Ectodermal cell (in vitro differentiated cells): Measurements from ENCODE around the gene CCDC50.

ENCODE experiments used
- H3K27ac ChIP-seq: 2 replicates; pipeline ENCODE4 v1.7.0; 2013; ENCODE audit warnings: mild to moderate bottlenecking, low read depth, low read length; ENCODE audit not compliant: insufficient read depth, poor library complexity, severe bottlenecking
- H3K27me3 ChIP-seq: 2 replicates; pipeline ENCODE4 v1.7.0; 2013; ENCODE audit warnings: mild to moderate bottlenecking, low read length; ENCODE audit not compliant: insufficient read depth, control insufficient read depth, poor library complexity, severe bottlenecking
- H3K36me3 ChIP-seq: one replicate; pipeline ENCODE4 v1.7.0; 2013; ENCODE audit warnings: low read length; ENCODE audit not compliant: control insufficient read depth, insufficient read depth
- H3K4me1 ChIP-seq: one replicate; pipeline ENCODE4 v1.7.0; 2013; ENCODE audit warnings: low read length; ENCODE audit not compliant: control insufficient read depth, insufficient read depth
- H3K4me3 ChIP-seq: 2 replicates; pipeline ENCODE4 v1.7.0; 2013; ENCODE audit warnings: low read depth, low read length, control low read depth; ENCODE audit not compliant: insufficient read depth
- H3K9me3 ChIP-seq: 2 replicates; pipeline ENCODE4 v1.7.0; 2013; ENCODE audit warnings: mild to moderate bottlenecking, low read length, moderate library complexity; ENCODE audit not compliant: control insufficient read depth
- WGBS, 2 experiments: methylation state at CpG; one replicate each; pipeline ENCODE4 v1.1.7; 2013; ENCODE audit warnings: missing lambda C conversion rate in 2 of 2; 5-methylcytosine and 5-hydroxymethylcytosine counted together

CCDC50 gene

DNA sequence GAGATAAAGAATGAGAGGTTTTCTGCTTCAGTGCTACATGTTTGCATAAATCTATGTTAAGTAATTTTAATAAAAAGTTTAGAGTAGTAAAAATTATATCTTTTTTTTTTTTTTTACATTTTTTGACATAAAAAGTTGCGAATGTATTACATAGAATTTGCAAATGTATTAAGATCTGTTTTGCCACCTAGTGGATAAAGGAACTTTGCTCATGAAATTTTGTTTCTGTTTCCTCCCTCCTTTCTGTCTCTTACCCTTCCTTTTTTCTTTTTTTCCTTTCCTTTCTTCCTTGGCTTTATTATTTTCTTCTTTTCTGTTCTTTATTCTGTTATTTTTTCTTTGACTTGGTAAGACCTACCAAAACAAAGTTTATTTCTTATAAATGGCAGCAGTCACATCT, 59.6 kb downstream of the CCDC50 start:
- H3K27me3 ChIP-seq: no peaks in the 10 kb centered on the region
- WGBS, 2 experiments: no CpG with 5 or more reads among the region's 1 CpG
- H3K4me1 ChIP-seq: no peaks in the 10 kb centered on the region
- no peaks in the 10 kb centered on the region for H3K9me3 ChIP-seq
- H3K4me3 ChIP-seq: no peak overlapping the region
- H3K36me3 ChIP-seq: no peaks in the 10 kb centered on the region
- no peak overlapping the region for H3K27ac ChIP-seq

DNA sequence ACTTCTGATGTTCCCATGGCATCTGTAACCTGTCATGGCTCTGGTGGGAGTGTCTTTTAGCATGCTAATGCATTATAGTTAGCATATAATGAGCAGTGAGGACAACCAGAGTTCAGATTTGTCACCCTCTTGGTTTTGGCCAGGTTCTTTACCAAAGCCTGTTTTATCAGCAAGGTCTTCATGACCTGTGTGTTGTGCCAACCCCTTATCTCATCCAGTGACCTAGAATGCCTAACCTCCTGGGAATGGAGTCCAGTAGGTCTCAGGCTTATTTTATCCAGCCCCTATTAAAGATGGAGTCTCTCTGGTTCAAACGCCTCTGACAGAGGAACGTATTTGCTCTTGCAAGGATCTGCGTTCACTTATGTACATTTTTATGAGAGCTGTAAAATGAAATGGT, 61.4 kb downstream of the CCDC50 start:
- no peaks in the 10 kb centered on the region for H3K4me1 ChIP-seq
- no peaks in the 10 kb centered on the region for H3K27me3 ChIP-seq
- no peaks in the 10 kb centered on the region for H3K9me3 ChIP-seq
- WGBS, 2 experiments: 94 to 95% methylated on average over 3 of the region's 3 CpGs
- H3K27ac ChIP-seq: no peak overlapping the region
- no peaks in the 10 kb centered on the region for H3K36me3 ChIP-seq
- no peak overlapping the region for H3K4me3 ChIP-seq

DNA sequence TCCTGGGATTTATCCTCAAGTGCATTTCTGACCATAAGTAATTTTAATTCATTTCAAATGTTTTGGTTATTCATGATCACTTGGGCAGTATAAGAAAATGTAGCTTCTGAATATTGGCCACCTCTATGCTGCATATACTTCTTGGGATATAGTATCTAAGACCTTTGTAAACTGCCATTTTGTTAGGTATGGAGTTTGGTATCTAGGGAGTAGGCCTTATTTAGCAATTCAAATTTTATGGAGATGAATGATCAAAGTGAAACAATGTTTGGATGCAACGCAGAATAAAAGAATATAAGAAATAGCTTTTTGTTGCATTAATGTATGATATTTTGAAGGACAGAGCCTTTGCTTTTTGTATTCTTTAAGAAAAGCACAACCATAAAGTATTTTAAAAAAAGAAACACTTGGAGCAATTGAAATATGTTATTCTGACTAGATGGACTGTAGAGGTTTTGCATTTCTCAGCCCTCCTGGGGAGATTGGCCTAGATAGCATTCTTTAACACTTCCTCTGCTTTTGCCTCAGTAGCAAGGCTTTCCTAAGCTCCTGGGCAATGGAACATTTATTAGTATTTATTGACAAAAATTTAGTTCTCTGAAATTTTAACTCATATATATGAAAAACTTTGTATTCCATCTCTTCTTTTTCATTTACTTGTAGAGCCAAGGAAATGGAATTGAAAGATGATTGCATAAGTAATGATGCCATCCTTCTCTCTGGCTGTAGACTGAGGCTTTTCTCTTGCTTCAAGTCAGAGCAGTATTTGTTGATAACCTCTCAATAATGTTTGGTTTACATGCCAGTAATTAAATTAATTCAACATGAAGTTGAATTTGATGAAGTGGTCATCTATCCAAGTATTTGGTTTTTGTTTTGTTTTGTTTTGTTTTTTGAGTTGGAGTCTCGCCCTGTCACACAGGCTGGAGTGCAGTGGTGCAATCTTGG, 62.9 kb downstream of the CCDC50 start:
- Histone ChIP-seq H3K27me3 (no peaks in the 10 kb centered on the region), H3K4me1 (no peaks in the 10 kb centered on the region), H3K9me3 (no peaks in the 10 kb centered on the region), H3K4me3 (no peak overlapping the region), H3K27ac (no peak overlapping the region), H3K36me3 (no peaks in the 10 kb centered on the region)
- WGBS, 2 experiments: 83 to 89% methylated on average over 2 of the region's 2 CpGs

DNA sequence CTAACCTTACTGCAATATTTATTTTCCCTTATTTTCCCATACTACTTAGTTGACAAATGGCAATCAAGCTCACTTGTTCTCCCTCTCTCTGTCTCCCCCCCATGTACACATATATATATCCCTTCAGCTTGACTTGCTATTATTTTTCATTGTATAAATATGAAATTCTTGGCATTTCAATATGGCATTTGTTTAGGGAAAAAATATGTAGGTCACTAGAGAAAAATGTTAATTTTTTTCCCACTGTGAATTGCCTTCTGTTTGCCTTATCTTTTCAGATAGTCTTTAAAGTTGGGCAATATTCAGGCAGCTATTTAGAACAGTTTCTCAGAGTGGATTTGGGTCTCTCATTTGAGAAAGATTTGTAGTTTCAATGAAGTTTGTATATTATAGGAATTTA, 64.0 kb downstream of the CCDC50 start:
- H3K4me1 ChIP-seq: no peaks in the 10 kb centered on the region
- no peaks in the 10 kb centered on the region for H3K36me3 ChIP-seq
- no peaks in the 10 kb centered on the region for H3K27me3 ChIP-seq
- no peak overlapping the region for H3K4me3 ChIP-seq
- H3K9me3 ChIP-seq: no peaks in the 10 kb centered on the region
- no peak overlapping the region for H3K27ac ChIP-seq

DNA sequence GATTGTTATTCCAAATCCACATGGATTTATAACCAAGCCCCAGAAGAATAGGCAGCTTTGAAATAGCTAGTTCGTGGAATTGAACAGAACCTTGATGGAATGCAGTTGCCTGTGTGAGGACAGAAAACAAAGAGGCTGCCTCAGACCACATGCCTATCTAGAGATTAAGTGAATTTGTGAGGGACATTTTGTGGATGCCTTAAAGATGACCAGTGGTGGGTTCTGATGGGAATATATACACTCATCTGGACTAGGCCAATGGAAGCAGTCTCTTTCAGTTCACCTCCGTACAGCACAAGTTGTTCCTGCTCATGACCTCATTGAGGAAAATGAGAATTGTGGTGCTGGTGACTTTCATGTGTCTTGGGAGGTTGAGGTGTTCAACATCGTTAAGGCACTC, 68.6 kb downstream of the CCDC50 start:
- Histone ChIP-seq H3K27me3 (no peaks in the 10 kb centered on the region), H3K9me3 (no peaks in the 10 kb centered on the region), H3K4me3 (no peak overlapping the region), H3K27ac (no peak overlapping the region), H3K36me3 (no peaks in the 10 kb centered on the region), H3K4me1 (no peaks in the 10 kb centered on the region)
- WGBS, 2 experiments: 92 to 96% methylated on average over 2 of the region's 3 CpGs

DNA sequence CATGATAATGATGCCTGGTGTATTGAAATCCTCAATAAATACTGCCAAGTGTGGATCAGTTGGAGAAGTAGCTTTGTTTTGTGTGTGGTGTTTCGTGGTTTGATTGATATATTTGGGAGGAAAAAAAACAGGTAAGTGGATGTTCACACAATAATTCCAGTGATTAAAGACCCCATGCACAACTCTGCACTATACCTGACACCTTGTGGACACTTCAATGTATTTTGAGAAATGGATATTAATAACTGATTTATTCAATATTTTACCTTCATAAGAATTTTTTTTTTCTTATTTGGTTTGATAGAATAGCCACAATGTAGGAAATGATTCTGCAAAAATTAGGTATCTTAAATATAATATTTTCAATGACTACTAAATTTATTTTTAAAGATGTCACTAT, 69.4 kb downstream of the CCDC50 start:
- H3K27me3 ChIP-seq: no peaks in the 10 kb centered on the region
- H3K4me3 ChIP-seq: no peak overlapping the region
- H3K4me1 ChIP-seq: no peaks in the 10 kb centered on the region
- no peaks in the 10 kb centered on the region for H3K36me3 ChIP-seq
- no peaks in the 10 kb centered on the region for H3K9me3 ChIP-seq
- 85 to 93% methylated on average over 1 of the region's 1 CpG for WGBS, 2 experiments
- no peak overlapping the region for H3K27ac ChIP-seq

DNA sequence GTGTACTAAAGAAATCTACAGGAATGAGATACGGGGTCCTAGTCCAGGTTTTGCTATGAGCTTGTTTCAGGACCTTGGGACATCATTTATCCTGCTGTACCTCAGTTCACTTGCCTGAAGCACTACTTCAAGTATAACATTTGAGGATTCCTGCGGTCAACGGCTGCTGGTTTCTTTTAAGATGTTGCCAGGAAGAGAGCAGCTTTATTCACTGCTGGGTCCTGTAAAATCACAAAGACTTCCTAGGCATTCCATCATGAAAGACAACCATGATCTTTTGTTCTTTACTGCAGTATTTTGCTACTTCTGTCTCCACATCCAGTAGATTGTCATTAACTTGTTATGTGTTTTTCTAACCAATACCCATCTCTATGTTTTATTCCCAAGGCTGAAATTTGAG, 70.7 kb downstream of the CCDC50 start:
- Histone ChIP-seq H3K36me3 (no peaks in the 10 kb centered on the region), H3K4me1 (no peaks in the 10 kb centered on the region), H3K4me3 (no peak overlapping the region), H3K9me3 (no peaks in the 10 kb centered on the region), H3K27me3 (no peaks in the 10 kb centered on the region), H3K27ac (no peak overlapping the region)
- WGBS, 2 experiments: 65 to 72% methylated on average over 3 of the region's 3 CpGs

DNA sequence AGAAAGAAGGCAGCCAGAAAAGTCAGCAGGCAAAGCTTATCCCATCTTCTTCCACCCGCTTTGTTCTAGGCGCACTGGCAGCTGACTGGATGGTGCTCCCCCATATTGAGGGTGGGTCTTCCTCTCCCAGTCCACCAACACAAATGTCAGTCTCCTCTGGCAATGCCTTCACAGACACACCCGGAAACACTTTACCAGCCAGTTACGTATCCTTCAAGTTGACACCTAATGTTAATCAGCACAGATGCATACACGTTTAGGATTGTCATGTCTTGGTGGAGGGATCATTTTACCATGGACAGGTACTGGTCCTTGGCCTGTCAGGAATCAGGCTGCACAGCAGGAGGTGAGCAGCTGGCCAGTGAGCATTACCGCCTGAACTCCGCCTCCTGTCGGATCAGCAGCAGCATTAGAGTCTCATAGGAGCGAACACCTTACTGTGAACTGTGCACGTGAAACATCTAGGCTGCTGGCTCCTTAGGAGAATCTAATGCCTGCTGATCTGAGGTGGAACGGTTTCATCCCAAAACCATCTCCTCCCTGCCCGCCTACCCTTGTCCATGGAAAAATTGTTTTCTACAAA, 72.7 kb downstream of the CCDC50 start:
- WGBS, 2 experiments: 90 to 92% methylated on average over 12 of the region's 12 CpGs
- Histone ChIP-seq H3K4me3 (no peak overlapping the region), H3K36me3 (no peaks in the 10 kb centered on the region), H3K27me3 (no peaks in the 10 kb centered on the region), H3K9me3 (no peaks in the 10 kb centered on the region), H3K4me1 (no peaks in the 10 kb centered on the region), H3K27ac (no peak overlapping the region)

DNA sequence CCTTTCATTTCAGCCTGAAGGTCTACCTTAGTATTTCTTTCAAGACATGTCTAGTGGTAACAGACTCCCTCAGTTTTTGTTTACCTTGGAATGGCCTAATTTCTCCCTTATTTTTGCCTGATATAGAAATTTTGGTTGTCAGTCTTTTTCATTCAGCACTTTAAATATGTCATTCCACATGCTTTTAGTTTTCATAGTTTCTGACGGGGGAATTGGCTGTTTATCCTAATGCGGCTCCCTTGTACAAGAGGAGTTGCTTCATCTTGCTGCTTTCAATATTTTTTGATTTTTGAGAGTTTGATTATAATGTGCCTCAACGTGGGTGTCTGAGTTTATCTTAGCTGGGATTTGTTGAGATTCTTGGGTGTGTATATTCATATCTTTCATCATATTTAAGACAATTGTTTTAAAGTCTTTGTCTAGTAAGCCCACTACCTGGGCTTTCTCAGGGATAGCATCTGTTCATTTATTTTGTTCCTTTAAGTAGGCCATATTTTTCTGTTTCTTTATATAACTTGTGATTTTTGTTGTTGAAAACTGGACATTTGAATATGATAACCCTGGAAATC, 80.7 kb downstream of the CCDC50 start:
- 98 to 100% methylated on average over 2 to 3 of the region's 3 CpGs for WGBS, 2 experiments
- Histone ChIP-seq H3K36me3 (no peaks in the 10 kb centered on the region), H3K4me1 (no peaks in the 10 kb centered on the region), H3K4me3 (no peak overlapping the region), H3K27me3 (no peaks in the 10 kb centered on the region), H3K27ac (no peak overlapping the region), H3K9me3 (no peaks in the 10 kb centered on the region)

DNA sequence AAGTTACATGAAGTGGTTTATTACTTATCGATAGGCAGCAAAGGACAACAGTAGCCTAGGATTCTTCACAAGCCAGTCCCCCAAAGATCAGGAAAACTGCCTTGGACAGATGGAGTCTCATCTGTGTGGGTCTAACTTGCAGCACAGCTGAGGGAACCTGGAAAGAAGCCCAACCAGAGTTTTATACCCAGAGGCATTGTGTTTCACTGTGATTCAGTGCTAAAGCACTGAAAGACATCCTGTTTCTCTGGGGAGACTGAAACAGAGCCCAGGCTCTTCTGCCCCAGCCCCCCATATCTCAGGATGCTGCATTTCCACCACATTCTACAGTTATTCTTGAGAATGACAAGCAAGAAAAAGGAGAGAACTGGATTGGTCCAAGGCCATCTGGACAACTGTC, 83.6 kb downstream of the CCDC50 start:
- WGBS, 2 experiments: 100% methylated on average over 1 of the region's 1 CpG
- no peaks in the 10 kb centered on the region for H3K27me3 ChIP-seq
- H3K9me3 ChIP-seq: no peaks in the 10 kb centered on the region
- no peaks in the 10 kb centered on the region for H3K36me3 ChIP-seq
- no peak overlapping the region for H3K4me3 ChIP-seq
- H3K27ac ChIP-seq: no peak overlapping the region
- no peaks in the 10 kb centered on the region for H3K4me1 ChIP-seq
